Measurements from ENCODE around the gene TCF4. TPM values are rescaled to one million over a fixed set of nuclear protein-coding genes. Genes with fewer than 3 reads are reported as not detected.

TCF4 gene
- total RNA-seq, 1 donor from 2014 or later, result 69.9 TPM

- intact Hi-C loops (cut with DNase I), result loop anchor here (1.0 to 10.0 kb wide), 9 partner anchors 77 to 986 kb away; no protein-coding TSS in a partner anchor
- no peak for DNase-seq (ENCODE audit: low spot score)
Observed at GRCh38 chr18:55588870-55589595, 1.0 kb upstream of the TCF4 start.

GRCh38 chr18:55587418-55588110 is 428 bp downstream of the TCF4 start:
- DNase-seq (ENCODE audit: low spot score), result no peak
- intact Hi-C loops (cut with DNase I), result loop anchor here (2.0 to 10.0 kb wide), 9 partner anchors 75 to 987 kb away; no protein-coding TSS in a partner anchor

- intact Hi-C loops (cut with DNase I), result loop anchor here (2.0 to 10.0 kb wide), 9 partner anchors 74 to 989 kb away; no protein-coding TSS in a partner anchor
- DNase-seq (ENCODE audit: low spot score), result no peak
Observed at GRCh38 chr18:55585920-55586561, 2.0 kb downstream of the TCF4 start.

GRCh38 chr18:55585065-55585919 is 2.7 kb downstream of the TCF4 start:
- intact Hi-C loops (cut with DNase I), result loop anchor here (5.0 to 10.0 kb wide), 8 partner anchors 73 to 990 kb away; no protein-coding TSS in a partner anchor
- DNase-seq (ENCODE audit: low spot score), result no peak

GRCh38 chr18:55584201-55584600 is 3.8 kb downstream of the TCF4 start:
- DNase-seq (ENCODE audit: low spot score), result no peak
- intact Hi-C loops (cut with DNase I), result loop anchor here (10.0 kb wide), 1 partner anchor 991 kb away; no protein-coding TSS in a partner anchor

GRCh38 chr18:55582325-55582724 is 5.7 kb downstream of the TCF4 start:
- DNase-seq (ENCODE audit: low spot score), result no peak
- intact Hi-C loops (cut with DNase I), result loop anchor here (10.0 kb wide), 1 partner anchor 992 kb away; no protein-coding TSS in a partner anchor

GRCh38 chr18:55579501-55580270 is 8.3 kb downstream of the TCF4 start:
- no peak for DNase-seq (ENCODE audit: low spot score)
- intact Hi-C loops (cut with DNase I), result loop anchor here (10.0 kb wide), 1 partner anchor 995 kb away; no protein-coding TSS in a partner anchor

GRCh38 chr18:55577812-55578539 is 10.0 kb downstream of the TCF4 start:
- intact Hi-C loops (cut with DNase I), result no loop called here
- DNase-seq (ENCODE audit: low spot score), result no peak

GRCh38 chr18:55576001-55576400 is 12.0 kb downstream of the TCF4 start:
- DNase-seq (ENCODE audit: low spot score), result no peak
- intact Hi-C loops (cut with DNase I), result no loop called here

GRCh38 chr18:55575066-55575465 is 12.9 kb downstream of the TCF4 start:
- intact Hi-C loops (cut with DNase I), result no loop called here
- DNase-seq (ENCODE audit: low spot score), result no peak

GRCh38 chr18:55573386-55573785 is 14.6 kb downstream of the TCF4 start:
- intact Hi-C loops (cut with DNase I), result no loop called here
- DNase-seq (ENCODE audit: low spot score), result no peak

GRCh38 chr18:55570966-55571365 is 17.0 kb downstream of the TCF4 start:
- intact Hi-C loops (cut with DNase I), result no loop called here
- DNase-seq (ENCODE audit: low spot score), result no peak

- intact Hi-C loops (cut with DNase I), result no loop called here
Observed at GRCh38 chr18:55566456-55566935, 21.5 kb downstream of the TCF4 start.

GRCh38 chr18:55559739-55560138 is 28.3 kb downstream of the TCF4 start:
- intact Hi-C loops (cut with DNase I), result no loop called here
- no peak for DNase-seq (ENCODE audit: low spot score)

More at GRCh38 chr18:55566456-55566935, 21.5 kb downstream of the TCF4 start:
- DNase-seq (ENCODE audit: low spot score), result no peak

- intact Hi-C loops (cut with DNase I), result no loop called here
- no peak for DNase-seq (ENCODE audit: low spot score)
Observed at GRCh38 chr18:55557211-55557610, 30.8 kb downstream of the TCF4 start.

- DNase-seq (ENCODE audit: low spot score), result no peak
- intact Hi-C loops (cut with DNase I), result no loop called here
Observed at GRCh38 chr18:55555395-55556027, 32.5 kb downstream of the TCF4 start.

- no peak for DNase-seq (ENCODE audit: low spot score)
- intact Hi-C loops (cut with DNase I), result no loop called here
Observed at GRCh38 chr18:55552526-55553189, 35.3 kb downstream of the TCF4 start.

Data from cardiac septum (tissue), 1 donor.